Measurements from ENCODE around the gene FAM83D. TPM values are rescaled to one million over a fixed set of nuclear protein-coding genes. Genes with fewer than 3 reads are reported as not detected.

The FAM83D gene
- polyA plus RNA-seq, 6 donors from 2014 or later, result 0.12 to 0.56 (median 0.26) TPM; not detected in 1

DNA sequence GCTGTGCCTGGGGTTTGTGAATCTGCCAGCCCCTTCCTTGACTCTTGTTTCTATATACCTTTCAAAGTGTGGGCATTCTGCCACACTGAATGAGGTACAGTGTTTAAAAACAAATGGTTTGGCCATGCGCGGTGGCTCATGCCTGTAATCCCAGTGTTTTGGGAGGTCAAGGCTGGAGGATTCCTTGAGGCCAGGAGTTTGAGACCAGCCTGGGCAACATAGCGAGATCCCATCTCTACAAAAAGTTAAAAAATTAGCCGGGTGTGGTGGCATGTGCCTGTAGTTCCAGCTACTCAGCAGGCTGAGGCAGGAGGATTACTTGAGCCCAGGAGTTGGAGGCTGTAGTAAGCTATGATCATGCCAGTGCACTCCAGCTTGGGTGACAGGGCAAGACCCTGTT lies 5.8 kb downstream of the FAM83D start:
- no peaks in the 10 kb centered on the region for H3K36me3 Mint-ChIP-seq
- H3K9me3 Mint-ChIP-seq, result no peaks in the 10 kb centered on the region
- no peak for DNase-seq
- H3K4me3 Mint-ChIP-seq, result no peak overlapping the region
- no peak overlapping the region for H3K27ac Mint-ChIP-seq
- peaks cover 0 to 8% (median 0%) of the 10 kb centered on the region in 3 donors for H3K27me3 Mint-ChIP-seq
- ATAC-seq (ENCODE audit: low read depth in 2 of 2), result no peak
- H3K4me1 Mint-ChIP-seq, result peaks cover 0 to 8% (median 0%) of the 10 kb centered on the region in 3 donors

DNA sequence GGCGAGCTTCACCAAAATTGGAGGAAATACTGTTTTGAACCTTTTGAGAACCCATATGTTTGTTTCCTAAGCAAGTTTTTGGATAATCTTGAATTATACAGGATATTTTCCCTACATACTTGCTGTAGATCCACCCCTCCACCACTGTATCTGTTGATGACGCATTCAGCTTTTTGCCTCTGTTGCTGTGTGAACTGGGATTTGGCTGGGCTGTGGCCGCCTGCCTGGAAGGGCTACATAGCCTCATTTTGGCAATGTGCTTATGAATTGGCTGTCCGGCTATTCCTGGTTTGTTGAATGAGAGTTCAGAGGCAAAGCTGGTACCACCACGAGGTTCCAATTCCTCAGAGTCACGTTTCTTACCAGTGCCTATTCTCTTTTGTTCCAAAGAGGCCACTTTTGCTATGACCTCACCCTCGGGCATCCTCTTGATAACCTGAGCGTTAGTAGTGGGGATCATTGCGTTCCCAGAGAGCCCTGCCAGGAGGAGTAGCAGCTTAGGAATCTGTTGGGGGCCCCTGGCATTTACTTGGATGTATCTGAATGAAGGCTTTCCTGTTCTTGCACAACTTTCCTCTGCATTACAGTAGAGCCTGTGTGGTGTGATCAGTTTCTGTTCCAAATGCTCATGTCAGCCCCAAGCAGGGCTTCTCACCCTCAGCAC lies 6.4 kb downstream of the FAM83D start:
- no peak for ATAC-seq (ENCODE audit: low read depth in 2 of 2)
- H3K36me3 Mint-ChIP-seq, result no peaks in the 10 kb centered on the region
- peaks cover 0 to 3% (median 0%) of the 10 kb centered on the region in 3 donors for H3K4me1 Mint-ChIP-seq
- no peak overlapping the region for H3K27ac Mint-ChIP-seq
- H3K9me3 Mint-ChIP-seq, result no peaks in the 10 kb centered on the region
- no peak for DNase-seq
- H3K27me3 Mint-ChIP-seq, result peaks cover 0 to 7% (median 0%) of the 10 kb centered on the region in 3 donors
- no peak overlapping the region for H3K4me3 Mint-ChIP-seq

DNA sequence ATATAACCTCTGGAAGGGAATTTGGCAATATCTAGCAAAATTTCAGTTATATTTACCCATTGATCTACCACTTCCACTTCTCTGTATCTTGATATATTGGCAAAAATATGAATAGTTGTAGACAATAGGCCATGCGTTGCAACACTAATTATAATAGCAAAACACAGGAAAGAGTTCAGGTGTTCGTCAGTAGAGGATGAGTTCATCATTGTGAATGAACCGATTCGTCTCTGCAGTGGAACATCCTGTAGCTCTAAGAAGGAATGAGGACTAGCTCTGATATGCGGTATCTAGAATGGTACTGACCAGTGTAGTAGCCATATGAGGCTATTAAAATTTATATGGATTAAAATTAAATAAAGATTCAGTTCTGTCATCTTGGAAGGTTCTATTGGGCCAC lies 8.3 kb downstream of the FAM83D start:
- Mint-ChIP-seq H3K27ac (no peak overlapping the region), H3K4me1 (peaks cover 0 to 4% (median 0%) of the 10 kb centered on the region in 3 donors), H3K36me3 (no peaks in the 10 kb centered on the region), H3K27me3 (no peaks in the 10 kb centered on the region), H3K4me3 (no peak overlapping the region), H3K9me3 (no peaks in the 10 kb centered on the region)
- DNase-seq (no peak), ATAC-seq (ENCODE audit: low read depth in 2 of 2) (no peak)

DNA sequence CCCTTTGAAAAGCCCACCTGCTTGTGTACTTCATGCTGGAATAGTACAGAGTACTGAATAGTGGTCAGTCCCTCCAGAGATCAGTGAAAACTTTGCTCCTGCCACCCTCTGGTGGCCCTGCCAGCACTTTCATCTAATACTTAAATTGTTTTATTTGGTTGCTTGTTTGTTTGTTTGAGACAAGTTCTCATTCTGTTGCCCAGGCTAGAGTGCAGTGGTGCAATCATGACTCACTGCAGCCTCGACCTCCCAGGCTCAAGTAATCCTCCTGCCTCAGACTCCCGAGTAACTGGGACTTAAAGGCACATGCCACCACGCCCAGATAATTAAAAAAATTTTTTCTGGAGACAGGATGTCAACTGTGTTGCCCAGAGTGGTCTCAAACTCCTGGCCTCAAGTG lies 9.1 kb downstream of the FAM83D start:
- ATAC-seq (ENCODE audit: low read depth in 2 of 2) (peak; percentile 25 to 37), DNase-seq (no peak)
- Mint-ChIP-seq H3K27me3 (no peaks in the 10 kb centered on the region), H3K4me3 (peak overlapping the region in 1 of 8 donors; percentile 37), H3K4me1 (peaks cover 0 to 4% (median 0%) of the 10 kb centered on the region in 3 donors), H3K36me3 (no peaks in the 10 kb centered on the region), H3K27ac (no peak overlapping the region), H3K9me3 (no peaks in the 10 kb centered on the region)

DNA sequence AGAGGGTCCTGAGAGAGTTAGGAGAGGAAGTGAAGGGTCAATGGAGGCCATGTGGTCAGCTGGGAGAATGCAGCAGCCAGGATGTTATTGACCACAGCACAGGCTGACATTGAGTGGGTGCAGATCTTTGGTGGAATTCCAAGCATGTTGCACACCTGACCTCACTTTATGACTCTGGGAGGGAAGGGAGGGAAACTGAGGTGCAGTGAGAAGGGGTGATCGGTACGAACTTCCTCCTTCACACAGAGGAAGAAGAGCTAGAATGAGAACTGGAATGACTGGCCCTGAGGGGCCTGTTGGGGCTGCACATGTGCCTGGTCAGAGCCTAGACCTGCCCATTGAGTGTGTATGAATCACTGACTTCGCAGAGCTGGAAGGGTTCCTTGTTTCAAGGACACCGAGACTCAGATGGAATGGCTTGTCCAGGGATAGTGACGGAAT lies 9.8 kb downstream of the FAM83D start:
- no peak for ATAC-seq (ENCODE audit: low read depth in 2 of 2)
- no peaks in the 10 kb centered on the region for H3K36me3 Mint-ChIP-seq
- H3K4me1 Mint-ChIP-seq, result peaks cover 0 to 4% (median 0%) of the 10 kb centered on the region in 3 donors

DNA sequence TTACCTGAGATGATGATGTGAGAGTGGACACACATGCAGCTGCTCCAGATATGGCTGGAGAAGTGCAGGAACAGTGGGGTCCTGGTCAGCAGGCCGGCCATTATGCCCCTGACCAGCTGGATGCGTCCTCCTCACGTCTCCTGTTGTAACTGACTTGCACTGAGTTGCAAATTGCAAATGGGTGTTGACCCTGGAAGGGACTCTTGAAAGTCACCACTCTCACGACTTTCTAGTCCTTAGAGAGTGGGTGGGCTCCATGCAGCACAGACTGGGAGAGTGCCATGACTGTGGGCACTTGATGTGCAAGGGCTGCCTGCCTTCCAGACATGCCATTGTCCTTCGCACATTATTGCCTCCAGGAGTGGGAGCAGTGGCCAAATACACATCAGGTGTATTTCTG lies 10.8 kb downstream of the FAM83D start:
- DNase-seq, result no peak
- H3K4me1 Mint-ChIP-seq, result peaks cover 0 to 4% (median 0%) of the 10 kb centered on the region in 3 donors

More for the DNA sequence above, 9.8 kb downstream of the FAM83D start:
- no peaks in the 10 kb centered on the region for H3K27me3 Mint-ChIP-seq
- no peak overlapping the region for H3K4me3 Mint-ChIP-seq
- no peaks in the 10 kb centered on the region for H3K9me3 Mint-ChIP-seq
- peak overlapping the region in 1 of 6 donors; percentile 39 for H3K27ac Mint-ChIP-seq
- no peak for DNase-seq

DNA sequence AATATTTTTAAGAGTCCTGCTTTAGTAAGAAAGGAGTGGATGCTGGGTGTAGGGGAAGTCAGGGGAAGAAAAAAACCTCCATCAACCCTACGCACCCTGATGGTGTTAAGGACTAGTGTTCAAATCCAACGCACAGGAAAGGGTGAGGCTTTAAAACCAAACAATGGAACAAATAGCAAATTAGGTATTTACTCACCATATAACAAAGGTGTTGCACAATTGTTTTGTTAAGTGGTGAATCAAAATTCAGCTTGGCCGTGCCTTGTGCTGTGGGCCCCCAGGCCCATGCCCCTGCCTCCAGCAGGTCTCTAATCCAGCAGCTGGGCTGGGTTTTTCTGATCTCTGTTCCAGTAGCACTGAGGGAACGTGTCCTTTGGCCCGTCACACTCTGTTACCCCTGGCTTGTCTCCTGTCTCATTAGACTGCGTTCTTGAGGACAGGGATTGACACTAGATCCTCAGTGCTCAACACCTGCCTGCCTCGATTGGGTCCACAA lies 11.8 kb downstream of the FAM83D start:
- no peak for DNase-seq
- ATAC-seq (ENCODE audit: low read depth in 2 of 2), result no peak
- Mint-ChIP-seq H3K27ac (peak overlapping the region in 2 of 6 donors; percentile 54 to 63), H3K4me3 (no peak overlapping the region), H3K36me3 (no peaks in the 10 kb centered on the region), H3K4me1 (peaks cover 0 to 4% (median 0%) of the 10 kb centered on the region in 3 donors), H3K9me3 (no peaks in the 10 kb centered on the region), H3K27me3 (no peaks in the 10 kb centered on the region)

More for the DNA sequence above, 10.8 kb downstream of the FAM83D start:
- H3K27ac Mint-ChIP-seq, result no peak overlapping the region
- ATAC-seq (ENCODE audit: low read depth in 2 of 2), result no peak
- no peaks in the 10 kb centered on the region for H3K27me3 Mint-ChIP-seq
- H3K36me3 Mint-ChIP-seq, result no peaks in the 10 kb centered on the region
- no peak overlapping the region for H3K4me3 Mint-ChIP-seq
- no peaks in the 10 kb centered on the region for H3K9me3 Mint-ChIP-seq

DNA sequence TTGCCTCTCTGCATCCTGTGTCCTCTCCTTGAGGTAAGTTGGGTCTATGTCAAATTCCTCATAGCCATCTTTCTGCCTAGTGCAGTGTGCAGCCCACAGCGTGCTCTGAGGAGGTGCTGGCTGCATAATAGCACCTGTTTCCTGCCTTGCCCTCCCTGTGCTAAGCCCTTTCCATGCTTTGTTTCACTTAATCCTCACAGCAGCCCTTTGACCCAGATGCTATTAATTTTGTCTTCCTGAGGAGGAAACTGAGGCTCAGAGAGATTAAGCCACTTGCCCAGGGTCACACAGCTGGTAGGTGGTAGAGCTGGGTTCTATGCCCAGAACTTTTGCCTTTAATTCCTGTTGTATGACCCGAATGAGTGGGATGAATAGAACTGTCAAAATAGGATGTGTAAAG lies 13.5 kb downstream of the FAM83D start:
- no peak for ATAC-seq (ENCODE audit: low read depth in 2 of 2)
- peak overlapping the region in 1 of 8 donors; percentile 4 for H3K4me3 Mint-ChIP-seq
- H3K4me1 Mint-ChIP-seq, result peaks cover 0 to 4% (median 0%) of the 10 kb centered on the region in 3 donors
- H3K9me3 Mint-ChIP-seq, result no peaks in the 10 kb centered on the region
- no peaks in the 10 kb centered on the region for H3K36me3 Mint-ChIP-seq
- peak overlapping the region in 1 of 6 donors; percentile 52 for H3K27ac Mint-ChIP-seq
- H3K27me3 Mint-ChIP-seq, result no peaks in the 10 kb centered on the region
- no peak for DNase-seq

DNA sequence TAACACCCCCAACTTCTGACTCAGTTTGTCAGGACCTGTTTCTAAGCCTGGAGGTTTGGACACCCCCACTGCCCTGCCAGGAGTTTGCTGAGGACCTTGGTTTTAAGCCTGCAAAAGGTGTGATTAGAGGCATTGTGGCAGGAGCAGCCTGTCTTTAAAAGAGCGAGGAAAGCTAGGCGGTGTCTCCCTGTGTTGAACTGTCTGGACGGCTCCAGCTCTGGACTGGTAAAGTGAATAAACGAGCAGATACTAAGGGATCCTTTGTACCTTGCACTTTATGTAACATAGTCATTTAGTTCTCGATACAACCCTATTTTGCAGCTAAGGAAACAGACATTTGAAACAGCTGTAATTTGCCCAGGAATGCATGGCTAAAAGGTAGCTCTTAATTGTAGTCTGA lies 14.4 kb downstream of the FAM83D start:
- H3K9me3 Mint-ChIP-seq, result no peaks in the 10 kb centered on the region
- no peaks in the 10 kb centered on the region for H3K27me3 Mint-ChIP-seq
- ATAC-seq (ENCODE audit: low read depth in 2 of 2), result no peak
- no peak overlapping the region for H3K4me3 Mint-ChIP-seq
- no peak overlapping the region for H3K27ac Mint-ChIP-seq
- no peak for DNase-seq
- peaks cover 0 to 4% (median 0%) of the 10 kb centered on the region in 3 donors for H3K4me1 Mint-ChIP-seq
- H3K36me3 Mint-ChIP-seq, result no peaks in the 10 kb centered on the region

DNA sequence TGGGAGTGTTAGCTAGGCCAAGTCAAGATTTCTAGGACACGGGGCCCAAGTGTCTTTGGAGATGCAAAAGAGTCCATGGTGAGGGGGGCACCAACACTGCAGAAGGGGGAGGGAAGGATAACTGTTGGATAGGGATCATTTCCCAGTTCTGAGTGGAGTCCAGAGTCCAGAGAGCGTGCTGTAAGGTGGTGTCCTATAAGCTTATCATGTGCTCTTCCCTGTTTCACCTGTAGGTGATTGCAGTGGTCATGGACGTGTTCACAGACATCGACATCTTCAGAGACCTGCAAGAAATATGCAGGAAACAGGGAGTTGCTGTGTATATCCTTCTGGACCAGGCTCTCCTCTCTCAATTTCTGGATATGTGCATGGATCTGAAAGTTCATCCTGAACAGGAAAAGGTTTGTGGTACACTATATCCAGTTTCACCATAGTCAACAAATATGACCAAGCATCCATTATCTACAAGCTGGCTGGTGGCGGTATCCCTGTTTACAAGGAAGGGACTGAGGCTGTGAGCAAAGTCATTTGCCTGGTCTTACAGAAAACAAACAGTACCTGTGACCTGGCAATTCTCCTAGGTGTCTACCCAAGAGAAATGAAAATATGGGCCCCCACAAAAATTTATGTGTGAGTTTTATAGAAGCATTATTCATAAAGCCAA lies 15.6 kb downstream of the FAM83D start:
- Mint-ChIP-seq H3K36me3 (no peaks in the 10 kb centered on the region), H3K27ac (no peak overlapping the region)
- no peak for ATAC-seq (ENCODE audit: low read depth in 2 of 2)

DNA sequence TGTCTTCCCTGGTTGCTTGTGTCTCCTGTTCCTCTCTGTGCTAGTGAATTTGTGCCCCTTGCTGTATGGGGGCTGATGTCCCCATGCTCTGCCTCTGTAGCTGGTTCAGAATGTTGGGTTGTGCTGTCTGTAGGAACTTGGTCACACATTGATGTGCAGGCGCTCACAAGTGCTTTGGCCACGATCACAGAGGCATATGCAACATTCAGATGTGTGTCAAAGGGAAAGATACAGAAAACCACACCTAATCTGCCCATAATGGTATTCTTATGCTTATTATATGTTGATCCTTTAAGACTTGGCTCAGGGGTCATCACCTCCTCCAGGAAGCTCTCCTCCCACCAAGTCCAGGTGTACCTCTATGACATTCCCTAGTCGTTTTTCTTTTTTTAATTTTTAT lies 18.8 kb downstream of the FAM83D start:
- no peak overlapping the region for H3K4me3 Mint-ChIP-seq
- no peaks in the 10 kb centered on the region for H3K27me3 Mint-ChIP-seq
- ATAC-seq (ENCODE audit: low read depth in 2 of 2), result no peak
- H3K36me3 Mint-ChIP-seq, result no peaks in the 10 kb centered on the region
- H3K27ac Mint-ChIP-seq, result no peak overlapping the region
- H3K9me3 Mint-ChIP-seq, result no peaks in the 10 kb centered on the region
- no peaks in the 10 kb centered on the region for H3K4me1 Mint-ChIP-seq
- no peak for DNase-seq

More for the DNA sequence above, 15.6 kb downstream of the FAM83D start:
- Mint-ChIP-seq H3K4me3 (no peak overlapping the region), H3K9me3 (no peaks in the 10 kb centered on the region), H3K27me3 (no peaks in the 10 kb centered on the region), H3K4me1 (peaks cover 0 to 4% (median 0%) of the 10 kb centered on the region in 3 donors)
- no peak for DNase-seq

DNA sequence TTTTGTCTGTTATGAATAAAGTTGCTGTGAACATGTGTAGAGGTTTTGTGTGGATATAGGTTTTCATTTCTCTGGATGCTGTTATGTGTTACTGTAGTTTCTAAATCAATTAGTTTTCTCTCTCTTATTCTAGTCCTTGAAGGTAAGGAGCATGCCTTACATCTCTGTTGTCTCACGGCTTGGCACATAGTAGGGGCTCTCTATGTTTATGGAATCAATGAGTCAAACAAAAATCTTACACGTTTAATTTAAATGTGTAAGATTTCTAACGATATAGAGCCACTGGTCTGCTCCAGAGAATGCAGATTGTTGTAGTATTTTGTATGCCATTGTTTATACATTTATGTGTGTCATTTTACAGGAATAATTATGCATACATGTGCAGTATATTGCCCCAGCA lies 20.6 kb downstream of the FAM83D start:
- Mint-ChIP-seq H3K4me3 (no peak overlapping the region), H3K27me3 (no peaks in the 10 kb centered on the region), H3K36me3 (no peaks in the 10 kb centered on the region), H3K27ac (no peak overlapping the region), H3K9me3 (no peaks in the 10 kb centered on the region), H3K4me1 (no peaks in the 10 kb centered on the region)
- ATAC-seq (ENCODE audit: low read depth in 2 of 2) (no peak), DNase-seq (no peak)

DNA sequence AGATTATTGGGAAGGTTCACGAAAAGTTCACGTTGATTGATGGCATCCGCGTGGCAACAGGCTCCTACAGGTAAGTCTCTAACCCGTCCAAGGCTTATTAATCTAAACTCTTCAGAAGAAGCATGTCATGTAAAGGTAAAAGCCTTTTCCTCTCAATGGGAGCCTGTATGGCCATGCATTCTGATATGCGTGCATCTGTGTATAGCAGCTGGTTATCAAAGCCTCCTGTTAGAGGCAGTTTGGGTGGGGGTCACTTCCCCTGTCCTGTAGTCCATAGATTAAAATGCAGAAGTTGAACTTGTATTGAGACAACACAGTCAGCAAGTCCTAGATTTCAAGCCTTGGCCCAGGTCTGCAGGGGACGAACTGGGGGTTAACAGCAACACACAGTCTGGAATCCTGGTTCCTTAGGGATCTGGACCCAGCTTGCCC lies 21.7 kb downstream of the FAM83D start:
- Mint-ChIP-seq H3K4me3 (no peak overlapping the region), H3K9me3 (no peaks in the 10 kb centered on the region), H3K27me3 (no peaks in the 10 kb centered on the region), H3K4me1 (no peaks in the 10 kb centered on the region), H3K27ac (no peak overlapping the region), H3K36me3 (no peaks in the 10 kb centered on the region)
- no peak for ATAC-seq (ENCODE audit: low read depth in 2 of 2)
- no peak for DNase-seq

DNA sequence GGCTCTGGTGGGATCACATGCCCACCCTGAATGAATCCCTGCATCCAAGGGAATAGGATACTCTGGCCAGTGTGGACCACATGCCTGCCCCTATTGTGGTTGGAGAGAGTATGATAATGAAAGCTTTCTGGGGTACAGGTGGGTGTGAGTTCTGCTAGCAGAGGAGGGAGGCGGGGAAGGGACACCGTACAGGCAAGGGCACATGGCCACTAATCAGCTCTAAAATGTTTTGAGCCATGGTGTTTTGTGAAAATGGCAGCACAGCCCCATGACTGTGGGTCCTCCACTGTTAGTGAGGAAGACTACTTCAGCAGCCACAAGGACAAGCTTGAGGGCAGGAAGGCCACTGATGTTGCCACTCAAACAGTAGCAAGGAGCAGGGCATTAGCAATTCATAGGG lies 24.0 kb downstream of the FAM83D start:
- no peaks in the 10 kb centered on the region for H3K27me3 Mint-ChIP-seq
- no peak for DNase-seq
- no peaks in the 10 kb centered on the region for H3K4me1 Mint-ChIP-seq
- H3K36me3 Mint-ChIP-seq, result no peaks in the 10 kb centered on the region
- no peaks in the 10 kb centered on the region for H3K9me3 Mint-ChIP-seq
- peak overlapping the region in 1 of 6 donors; percentile 15 for H3K27ac Mint-ChIP-seq
- H3K4me3 Mint-ChIP-seq, result no peak overlapping the region
- ATAC-seq (ENCODE audit: low read depth in 2 of 2), result no peak

All from naive B cell (primary cell).